HepG2 (cell line): ENCODE data around the gene HNRNPAB. TPM values are rescaled to one million over a fixed set of nuclear protein-coding genes. Genes with fewer than 3 reads are reported as not detected.
A peak's percentile ranks its signal among the peaks of the same experiment; 100 is the strongest.

ENCODE experiments used
- ATAC-seq: fragments of 200-7000 bp; cut with Tn5 transposase; 3 replicates; pipeline ENCODE4 v1.9.1; 2020; ENCODE audit warnings: mild to moderate bottlenecking, moderate library complexity
- BruUV-seq: library from RNA; stranded (reverse); fragments of 400-500 nt; replicated peaks from 2 replicates; lab custom pipeline; 2021; lab: Mats Ljungman, UMichigan
- CTCF ChIA-PET: fragments of 300-600 bp; formaldehyde crosslinking; extraction: SDS; loops from one replicate; lab custom pipeline; 2021; ENCODE audit warnings: low total read pairs, inconsistent platforms, low intra/inter-chr PET ratio; lab: Yijun Ruan, JAX
- POLR2A ChIA-PET: fragments of 350-600 bp; sonication (Branson Sonifier 250); formaldehyde crosslinking; loops from one replicate; lab custom pipeline; 2020; ENCODE audit warnings: antibody characterized with exemption, inconsistent platforms; lab: Yijun Ruan, JAX
- DNase-seq: peaks from one replicate; pipeline ENCODE4 v3.0.0-alpha.2; 2015; ENCODE audit warnings: low spot score
- FAIRE-seq: peaks from 3 replicates; lab custom pipeline; 2011; peaks lifted over from hg19 to GRCh38; lab: Jason Lieb, UNC
- H2AFZ ChIP-seq: one replicate; pipeline ENCODE4 v1.6.1; 2011; ENCODE audit warnings: low read length, inconsistent platforms
- H3K27ac ChIP-seq: fragments of 300-600 bp; 3 replicates; pipeline ENCODE4 v1.8.0; 2011; ENCODE audit warnings: mixed run types, mild to moderate bottlenecking, mixed read lengths, low read length, inconsistent platforms; ENCODE audit not compliant: insufficient read depth; ENCODE audit errors: extremely low read length
- H3K27me3 ChIP-seq, 2 experiments: fragments of 200-600 bp in 1 of 2; 2 replicates in 1 of 2; 3 replicates in 1 of 2; pipeline versions ENCODE4 v1.6.0 to v1.8.0; 2011; ENCODE audit warnings: low read length in 2 of 2, mild to moderate bottlenecking in 2 of 2, moderate library complexity in 2 of 2, inconsistent platforms in 1 of 2; ENCODE audit not compliant: insufficient read depth in 2 of 2, control insufficient read depth in 1 of 2
- H3K36me3 ChIP-seq, 2 experiments: fragments of 200-600 bp in 1 of 2; replicated peaks in 1 of 2; 2 replicates in 1 of 2; 3 replicates in 1 of 2; pipeline versions ENCODE4 v1.5.1 to v1.8.0; 2011; ENCODE audit warnings: low read length in 2 of 2, inconsistent platforms in 1 of 2; ENCODE audit not compliant: insufficient read depth in 2 of 2, control insufficient read depth in 1 of 2
- H3K4me1 ChIP-seq: 2 replicates; pipeline ENCODE4 v1.5.1; 2012; ENCODE audit warnings: low read length, inconsistent platforms; ENCODE audit not compliant: insufficient read depth
- H3K4me2 ChIP-seq: 2 replicates; pipeline ENCODE4 v1.6.0; 2011; ENCODE audit warnings: low read depth, low read length, inconsistent platforms
- H3K4me3 ChIP-seq, 3 experiments: fragments of 200-600 bp in 1 of 3; sonication (generic), shearing (Covaris generic) in 1 of 3; replicated peaks in 1 of 3; 2 replicates each; pipeline ENCODE4 v1.5.1; 2011 to 2016; ENCODE audit warnings: low read length in 3 of 3, inconsistent platforms in 2 of 3, low read depth in 2 of 3, mild to moderate bottlenecking in 2 of 3, control low read depth in 1 of 3, mixed read lengths in 1 of 3; ENCODE audit not compliant: insufficient read depth in 1 of 3
- H3K79me2 ChIP-seq: one replicate; pipeline ENCODE4 v1.6.1; 2011; ENCODE audit warnings: low read length, inconsistent platforms; ENCODE audit not compliant: insufficient read depth
- H3K9ac ChIP-seq: 2 replicates; pipeline ENCODE4 v1.6.0; 2011; ENCODE audit warnings: mild to moderate bottlenecking, low read depth, low read length, inconsistent platforms; ENCODE audit not compliant: insufficient read depth
- H3K9me3 ChIP-seq: 2 replicates; pipeline ENCODE4 v1.5.1; 2012; ENCODE audit warnings: mild to moderate bottlenecking, low read length
- H4K20me1 ChIP-seq: 2 replicates; pipeline ENCODE4 v1.6.0; 2011; ENCODE audit warnings: inconsistent platforms, mild to moderate bottlenecking, low read length, moderate library complexity; ENCODE audit not compliant: insufficient read depth
- AGO2 ChIP-seq: fragments of 200-400 bp; formaldehyde crosslinking; optimal IDR thresholded peaks from 2 replicates; pipeline ENCODE3; 2017; ENCODE audit warnings: mild to moderate bottlenecking, low read depth, low read length, moderate library complexity
- ATF2 ChIP-seq: sonication (generic); formaldehyde crosslinking; IDR thresholded peaks from 2 replicates; pipeline ENCODE4 v1.4.0; 2020; ENCODE audit warnings: missing genetic modification reagents
- ATF3 ChIP-seq: sonication (generic); formaldehyde crosslinking; IDR thresholded peaks from 2 replicates; pipeline ENCODE4 v1.4.0; 2020; ENCODE audit warnings: missing genetic modification reagents
- CCDC6 ChIP-seq: sonication (generic); formaldehyde crosslinking; IDR thresholded peaks from 2 replicates; pipeline ENCODE4 v1.8.1; 2022; ENCODE audit warnings: mild to moderate bottlenecking, missing genetic modification reagents, moderate library complexity
- CREB3 ChIP-seq: sonication (generic); formaldehyde crosslinking; IDR thresholded peaks from 2 replicates; pipeline ENCODE4 v1.5.0; 2020; ENCODE audit warnings: missing genetic modification reagents
- E2F5 ChIP-seq: sonication (generic); formaldehyde crosslinking; conservative IDR thresholded peaks from 2 replicates; pipeline ENCODE4 v1.4.0; 2020; ENCODE audit warnings: missing genetic modification reagents
- EP300 ChIP-seq, 3 experiments: sonication (generic) in 1 of 3; formaldehyde crosslinking in 1 of 3; IDR thresholded peaks; 2 replicates each; pipeline versions ENCODE4 v1.5.1 to v1.6.1; 2011 to 2020; ENCODE audit warnings: low read depth in 2 of 3, low read length in 2 of 3, borderline replicate concordance in 1 of 3, improper control_type of control experiment in 1 of 3, mild to moderate bottlenecking in 1 of 3, missing genetic modification reagents in 1 of 3, moderate library complexity in 1 of 3
- JUN ChIP-seq: sonication (generic); formaldehyde crosslinking; IDR thresholded peaks from 2 replicates; pipeline ENCODE4 v1.4.0; 2020; ENCODE audit warnings: mild to moderate bottlenecking, missing genetic modification reagents
- JUND ChIP-seq: sonication (generic); formaldehyde crosslinking; IDR thresholded peaks from 2 replicates; pipeline ENCODE4 v1.8.0; 2022; ENCODE audit warnings: mild to moderate bottlenecking, missing genetic modification reagents
- NFRKB ChIP-seq: fragments of 450-650 bp; IDR thresholded peaks from 2 replicates; pipeline ENCODE4 v1.6.1; 2017
- PHF20 ChIP-seq: sonication (generic); formaldehyde crosslinking; IDR thresholded peaks from 2 replicates; pipeline ENCODE4 v1.5.0; 2020; ENCODE audit warnings: mild to moderate bottlenecking, missing genetic modification reagents
- POLR2A ChIP-seq, 2 experiments: IDR thresholded peaks; 2 replicates each; pipeline ENCODE4 v1.6.1; 2011; ENCODE audit warnings: low read depth in 2 of 2, low read length in 2 of 2, mild to moderate bottlenecking in 1 of 2, moderate library complexity in 1 of 2; ENCODE audit not compliant: insufficient read depth in 1 of 2
- TFDP1 ChIP-seq: IDR thresholded peaks from 2 replicates; pipeline ENCODE4 v1.6.1; 2016; ENCODE audit warnings: missing compliant biosample characterization, missing genetic modification reagents, borderline replicate concordance
- THAP8 ChIP-seq: sonication (generic); formaldehyde crosslinking; IDR thresholded peaks from 2 replicates; pipeline ENCODE4 v1.5.1; 2020; ENCODE audit warnings: missing genetic modification reagents, mild to moderate bottlenecking, borderline replicate concordance
- ZNF362 ChIP-seq: sonication (generic); formaldehyde crosslinking; IDR thresholded peaks from 2 replicates; pipeline ENCODE4 v1.4.0; 2020; ENCODE audit warnings: missing genetic modification reagents, mild to moderate bottlenecking, borderline replicate concordance
- ZNF577 ChIP-seq: sonication (generic); formaldehyde crosslinking; IDR thresholded peaks from 2 replicates; pipeline ENCODE4 v1.4.0; 2020; ENCODE audit warnings: mild to moderate bottlenecking, low read depth, missing genetic modification reagents, borderline replicate concordance
- ZSCAN9 ChIP-seq: IDR thresholded peaks from 2 replicates; pipeline ENCODE4 v1.6.1; 2016; ENCODE audit warnings: borderline replicate concordance
- WGBS: methylation state at CpG from one replicate; pipeline ENCODE4 v1.1.6; 2017; ENCODE audit warnings: low lambda C conversion rate; 5-methylcytosine and 5-hydroxymethylcytosine counted together
- in situ Hi-C: cut with HindIII; loops from 2 replicates; pipeline ENCODE4 v1.10.0; 2017; ENCODE audit warnings: low pct_unique_long_range_greater_than_20kb; ENCODE audit not compliant: extremely low pct_ligation_motif_present
- intact Hi-C: fragments of 100-400 bp; cut with micrococcal nuclease; formaldehyde crosslinking; loops from one replicate; pipeline ENCODE4 v1.10.0; 2022; ENCODE audit not compliant: unreplicated experiment
- polyA plus RNA-seq, 8 experiments: library from polyadenylated mRNA; depleted of rRNA in 3 of 8; stranded (reverse) in 7 of 8; unstranded in 1 of 8; fragments of >200 nt; fragmentation: Illumina TruSeq in 4 of 8; extraction: Trizol in 4 of 8; gene quantifications; 2 replicates each; pipeline versions ENCODE4 v1.2.1 to v1.2.3, GENCODE V29; 2011 to 2016; ENCODE audit warnings: low read depth in 4 of 8, missing spikeins in 1 of 8, mixed read lengths in 1 of 8; ENCODE audit not compliant: insufficient read depth in 1 of 8
- total RNA-seq, 5 experiments: library from RNA; depleted of rRNA; stranded (reverse); fragments of >200 nt; fragmentation: Illumina TruSeq; extraction: Trizol; gene quantifications; 2 replicates each; pipeline ENCODE4 v1.2.3, GENCODE V29; 2016; ENCODE audit warnings: low read depth in 1 of 5

HNRNPAB gene
- total and polyA plus RNA-seq, 2 of the 13 experiments (the other 11 are each of a cell fraction or from before 2014, with no cell fraction given): 62.6 to 111 TPM

GRCh38 chr5:178215280-178216002 lies 11.1 kb downstream of the HNRNPAB start:
- intact Hi-C loops: no loop called here
- POLR2A ChIA-PET: interaction anchor here (1.2 to 2.0 kb wide), 3 partner anchors 9 to 16 kb away, joined by 3 to 7 read pairs (median 5); partner anchors contain the start of gene HNRNPAB
- ATAC-seq (peak; percentile 6), DNase-seq (no peak), FAIRE-seq (no peak)
- no peak overlapping the region for H3K27ac ChIP-seq
- no peak overlapping the region for H3K4me2 ChIP-seq
- no peaks in the 10 kb centered on the region for H4K20me1 ChIP-seq
- no peak overlapping the region for H3K9ac ChIP-seq
- BruUV-seq: no TSS peak
- H3K4me3 ChIP-seq: no peak overlapping the region
- H3K79me2 ChIP-seq: no peaks in the 10 kb centered on the region
- in situ Hi-C loops: no loop called here
- H2AFZ ChIP-seq: no peak overlapping the region
- H3K9me3 ChIP-seq: no peaks in the 10 kb centered on the region
- H3K36me3 ChIP-seq: peaks cover 10 to 68% of the 10 kb centered on the region in 2 experiments
- no peaks in the 10 kb centered on the region for H3K27me3 ChIP-seq
- WGBS: 98% methylated on average over 6 of the region's 13 CpGs
- CTCF ChIA-PET: no interaction called here
- H3K4me1 ChIP-seq: peaks cover 21% of the 10 kb centered on the region
- TF ChIP-seq THAP8: no peak
- TF ChIP-seq NFRKB: no peak
- TF ChIP-seq ATF3 (CRISPR knock-in tag): no peak
- no peak for TF ChIP-seq ZNF577
- TF ChIP-seq ATF2 (CRISPR knock-in tag): no peak
- no peak for TF ChIP-seq PHF20 (CRISPR knock-in tag)
- peak in 1 of 2 experiments; percentile 9; a peak in 1 of 4 replicates for TF ChIP-seq POLR2A (IDR thresholded peaks at IDR 0.05; ENCODE audit: insufficient read depth in 1 of 2, low read depth in 2 of 2, low read length in 2 of 2)
- no peak for TF ChIP-seq CREB3 (CRISPR knock-in tag)
- no peak for TF ChIP-seq CCDC6 (CRISPR knock-in tag)
- TF ChIP-seq EP300 (IDR thresholded peaks at IDR 0.05; ENCODE audit: low read depth in 2 of 2, low read length in 2 of 2): no peak
- no peak for TF ChIP-seq EP300 (CRISPR knock-in tag; IDR thresholded peaks at IDR 0.05; ENCODE audit: borderline replicate concordance)
- no peak for TF ChIP-seq E2F5 (CRISPR knock-in tag)
- TF ChIP-seq ZNF362 (CRISPR knock-in tag): no peak
- peak; percentile 50 for TF ChIP-seq AGO2
- TF ChIP-seq JUN (CRISPR knock-in tag): no peak
- TF ChIP-seq JUND (CRISPR knock-in tag): no peak
- no peak for TF ChIP-seq ZSCAN9
- no peak for TF ChIP-seq TFDP1 (CRISPR knock-in tag)
